HG03378 (cell line): ENCODE data around the gene PGK1.
"Not testable (repeated sequence)": the region's sequence is repeated elsewhere in the genome, so short reads cannot be mapped to it uniquely, and the experiment has no call there.

Experiments
- ATAC-seq: cut with Tn5 transposase; IDR thresholded peaks from one replicate; pipeline ENCODE4 v1.9.1; 2021; ENCODE audit warnings: mild to moderate bottlenecking, moderate library complexity; ENCODE audit not compliant: unreplicated experiment

PGK1 gene

DNA sequence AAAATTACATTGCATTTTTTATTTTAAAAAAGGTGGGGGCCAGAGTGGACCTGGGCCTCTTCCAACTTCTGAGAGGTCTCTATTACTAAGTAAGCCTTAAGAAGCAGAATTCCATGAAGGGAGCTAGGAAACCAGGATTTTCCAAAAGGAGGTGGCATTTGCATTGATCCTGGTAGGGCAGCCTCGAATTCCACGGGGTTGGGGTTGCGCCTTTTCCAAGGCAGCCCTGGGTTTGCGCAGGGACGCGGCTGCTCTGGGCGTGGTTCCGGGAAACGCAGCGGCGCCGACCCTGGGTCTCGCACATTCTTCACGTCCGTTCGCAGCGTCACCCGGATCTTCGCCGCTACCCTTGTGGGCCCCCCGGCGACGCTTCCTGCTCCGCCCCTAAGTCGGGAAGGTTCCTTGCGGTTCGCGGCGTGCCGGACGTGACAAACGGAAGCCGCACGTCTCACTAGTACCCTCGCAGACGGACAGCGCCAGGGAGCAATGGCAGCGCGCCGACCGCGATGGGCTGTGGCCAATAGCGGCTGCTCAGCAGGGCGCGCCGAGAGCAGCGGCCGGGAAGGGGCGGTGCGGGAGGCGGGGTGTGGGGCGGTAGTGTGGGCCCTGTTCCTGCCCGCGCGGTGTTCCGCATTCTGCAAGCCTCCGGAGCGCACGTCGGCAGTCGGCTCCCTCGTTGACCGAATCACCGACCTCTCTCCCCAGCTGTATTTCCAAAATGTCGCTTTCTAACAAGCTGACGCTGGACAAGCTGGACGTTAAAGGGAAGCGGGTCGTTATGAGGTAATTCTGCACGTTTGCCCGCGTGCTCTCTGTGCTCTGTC, at the start of gene PGK1:
Gene PGK1, plus strand, starts transcription at position 626 of the 824 bp plus-strand sequence. Its CDS starts 93 bp downstream, at position 719.
- peak; percentile 90 for ATAC-seq

DNA sequence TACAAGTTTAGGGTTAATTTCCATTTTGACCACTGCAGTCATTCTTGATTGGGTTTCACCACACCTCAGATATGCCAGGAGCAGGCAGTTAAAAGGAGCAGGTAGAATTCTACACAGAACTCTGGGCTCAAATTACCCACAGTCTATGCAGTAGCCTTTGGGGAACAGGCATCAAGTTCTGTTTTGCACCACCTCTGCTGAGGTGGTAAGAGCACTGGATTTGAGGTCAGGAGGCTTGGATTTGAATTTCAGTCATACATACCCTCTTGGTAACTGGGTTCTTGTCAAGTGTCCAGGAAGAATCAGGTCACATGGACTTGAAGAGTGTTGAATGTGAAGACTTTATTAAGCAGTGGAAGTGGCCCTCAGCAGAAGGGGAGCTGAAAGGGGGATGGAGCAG, 40.4 kb upstream of the PGK1 start:
- no peak for ATAC-seq

DNA sequence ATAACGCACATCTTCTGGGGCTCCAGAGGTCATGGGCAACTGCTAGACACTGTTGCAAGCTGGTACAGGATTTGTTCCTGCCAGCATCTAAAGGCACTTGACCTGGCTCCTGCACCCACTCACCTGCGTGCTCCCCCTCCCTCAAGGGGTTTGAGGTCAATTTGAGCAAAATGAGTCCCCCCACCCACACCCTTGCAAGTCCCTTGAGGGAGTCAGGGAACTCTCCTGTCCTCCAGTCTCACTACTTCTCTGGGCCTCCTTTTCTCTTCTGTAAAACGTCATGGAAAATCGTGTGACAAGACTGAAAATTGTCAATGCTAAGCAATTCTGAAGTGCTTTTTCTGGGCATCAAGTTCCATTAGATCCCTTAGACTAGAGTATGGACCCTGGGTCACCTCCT, 39.9 kb upstream of the PGK1 start:
- peak; percentile 21 for ATAC-seq

- ATAC-seq, result peak; percentile 89
These were observed 39.1 kb upstream of the PGK1 start for GRCh38 chrX:78064698-78065601.

DNA sequence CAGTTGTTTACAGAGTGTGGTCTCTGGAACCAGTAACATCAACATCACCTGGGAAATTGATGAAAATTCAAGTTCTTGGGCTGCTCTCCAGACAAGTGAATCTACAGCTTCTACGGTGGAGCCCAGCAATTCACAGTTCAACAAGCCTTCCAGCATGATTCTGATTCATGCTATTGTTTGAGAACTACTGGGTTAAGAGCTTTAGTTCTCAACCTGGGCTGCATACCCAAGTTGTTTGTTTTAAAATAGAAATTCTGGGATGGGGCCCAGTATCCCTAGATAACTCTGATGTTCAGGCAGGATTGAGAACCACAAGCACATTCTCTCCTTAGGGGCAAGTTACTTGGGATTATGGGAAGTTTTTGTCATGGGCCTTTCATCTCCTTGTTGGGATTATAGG, 37.9 kb upstream of the PGK1 start:
- no peak for ATAC-seq

DNA sequence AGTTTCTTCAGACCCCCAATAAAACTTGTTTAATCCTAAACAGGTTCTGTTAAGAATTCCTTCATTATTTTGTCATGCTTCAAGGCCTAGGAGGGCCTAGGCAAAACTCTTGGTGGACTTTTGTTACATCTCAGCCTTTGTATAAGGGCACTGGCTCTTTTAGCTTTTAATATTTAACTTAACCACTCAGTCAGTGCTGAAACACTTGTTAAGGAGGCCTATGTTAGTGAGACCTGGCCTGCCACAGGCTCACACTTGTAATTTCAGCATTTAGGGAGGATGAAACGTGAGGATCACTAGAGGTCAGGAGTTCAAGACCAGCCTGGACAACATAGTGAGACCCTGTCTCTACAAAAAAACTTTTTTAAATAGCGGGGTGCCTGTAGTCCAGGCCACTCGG, 32.7 kb upstream of the PGK1 start:
- ATAC-seq, result no peak

- not testable (repeated sequence) for ATAC-seq
These were observed 30.6 kb upstream of the PGK1 start for GRCh38 chrX:78073147-78074077.

DNA sequence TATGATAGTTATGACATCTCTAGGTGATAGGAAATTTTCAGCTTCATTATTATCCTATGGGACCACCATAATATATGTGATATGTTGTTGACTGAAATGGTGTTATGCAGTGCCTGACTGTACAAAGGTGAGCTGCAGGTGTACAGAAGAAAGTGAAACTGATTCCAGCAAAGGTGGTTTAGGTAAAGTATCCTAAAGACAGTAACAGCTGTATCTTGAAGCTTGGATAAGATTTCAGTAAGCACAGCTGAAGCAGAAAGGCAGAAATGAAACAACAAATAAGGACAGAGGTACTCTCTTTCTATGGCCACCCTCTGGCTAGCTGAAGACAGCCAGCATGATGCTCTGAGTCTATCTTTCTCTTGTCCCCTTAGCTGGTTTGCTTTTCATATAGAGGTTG, 30.0 kb upstream of the PGK1 start:
- ATAC-seq, result no peak

GRCh38 chrX:78075787-78076389, 28.2 kb upstream of the PGK1 start:
- ATAC-seq, result no peak

DNA sequence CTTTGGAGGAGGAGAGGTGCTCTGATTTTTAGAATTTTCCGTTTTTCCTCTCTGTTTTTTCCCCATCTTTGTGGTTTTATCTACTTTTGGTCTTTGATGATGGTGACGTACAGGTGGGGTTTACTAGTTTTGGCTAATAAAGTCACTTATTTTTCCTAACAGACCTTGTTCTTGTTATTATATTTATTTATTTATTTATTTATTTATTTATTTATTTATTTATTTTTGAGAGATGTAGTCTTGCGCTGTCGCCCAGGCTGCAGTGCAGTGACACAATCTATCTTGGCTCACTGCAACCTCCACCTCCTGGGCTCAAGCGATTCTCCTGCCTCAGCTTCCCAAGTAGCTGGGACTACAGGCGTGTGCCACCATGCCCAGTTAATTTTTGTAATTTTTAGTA, 22.6 kb upstream of the PGK1 start:
- ATAC-seq, result not testable (repeated sequence)

DNA sequence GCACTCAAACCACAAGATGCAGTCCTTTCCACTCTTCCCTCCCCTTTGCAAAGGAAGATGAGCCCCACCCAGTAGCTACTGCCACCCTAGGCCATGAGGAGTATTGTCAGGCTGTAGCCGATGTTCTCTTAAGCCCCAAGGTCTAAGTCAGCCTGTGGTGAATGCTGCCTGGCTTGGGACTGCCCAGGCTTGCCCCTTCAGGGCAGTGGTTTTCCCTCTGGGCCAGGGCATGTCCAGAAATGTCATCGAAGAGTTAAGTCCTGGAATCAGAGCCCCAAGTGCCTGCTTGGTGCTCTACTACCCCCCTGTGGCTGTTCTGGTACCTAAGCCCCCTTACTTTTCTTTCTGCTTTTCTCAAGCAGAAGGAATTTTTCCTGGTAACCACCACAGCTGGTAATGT, 11.8 kb upstream of the PGK1 start:
- peak; percentile 85 for ATAC-seq

DNA sequence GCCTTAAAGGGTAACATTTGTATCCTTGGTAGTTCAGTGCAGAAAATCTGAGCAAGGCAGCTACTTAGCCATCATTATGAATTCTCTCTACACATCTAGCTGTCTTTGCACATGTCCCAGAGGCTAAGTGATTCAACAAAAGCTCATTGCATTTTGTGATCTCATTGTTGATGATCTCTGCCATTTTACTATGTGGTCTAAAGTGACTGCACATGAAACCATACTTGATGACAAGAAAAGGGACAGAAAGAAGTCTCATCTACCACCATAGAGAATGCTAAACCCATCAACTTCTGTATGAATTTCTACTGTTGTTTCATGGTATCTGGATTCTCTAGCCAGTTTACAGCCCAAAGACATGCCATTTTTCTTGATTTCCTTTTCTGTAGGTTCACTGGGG, 5.9 kb upstream of the PGK1 start:
- ATAC-seq, result no peak

GRCh38 chrX:78102091-78102490, 2.0 kb upstream of the PGK1 start:
- ATAC-seq, result no peak

- no peak for ATAC-seq
These were observed 936 bp upstream of the PGK1 start for GRCh38 chrX:78103001-78103622.

DNA sequence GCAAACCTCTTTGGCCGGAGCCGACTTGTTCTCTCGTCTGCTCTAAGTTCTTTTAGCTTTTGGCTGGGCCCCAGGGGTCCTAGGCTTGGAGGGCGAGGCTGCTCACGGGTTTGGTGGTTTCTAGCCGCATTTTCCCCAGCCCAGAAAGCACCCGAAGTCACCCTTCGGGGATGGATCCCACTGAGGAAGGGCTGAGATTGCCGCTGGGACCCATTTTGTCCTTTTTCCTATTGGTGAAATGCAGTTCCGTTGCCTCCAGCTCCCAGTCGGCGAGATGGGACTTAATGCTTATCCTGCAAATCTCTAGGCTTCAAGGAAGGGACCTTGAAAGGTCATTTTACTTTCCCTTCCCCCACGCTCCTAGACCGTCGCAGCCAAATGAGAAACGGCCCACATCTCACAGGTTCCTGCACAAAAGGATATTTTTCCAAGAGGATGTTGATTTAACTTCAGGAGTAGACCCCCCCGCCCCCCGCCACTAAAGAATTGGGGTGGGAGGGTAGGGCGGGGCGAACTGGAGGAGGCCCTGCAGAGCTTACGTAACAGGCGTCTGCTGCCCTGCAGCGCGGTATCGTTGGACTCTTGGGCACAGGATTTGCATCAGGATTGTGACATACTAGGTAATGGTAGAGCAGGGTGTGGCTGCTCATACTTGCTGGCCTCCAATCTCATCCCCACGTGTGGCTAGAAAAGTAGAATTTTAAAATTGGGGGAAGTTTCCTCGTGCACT, 564 bp downstream of the PGK1 start:
- no peak for ATAC-seq

DNA sequence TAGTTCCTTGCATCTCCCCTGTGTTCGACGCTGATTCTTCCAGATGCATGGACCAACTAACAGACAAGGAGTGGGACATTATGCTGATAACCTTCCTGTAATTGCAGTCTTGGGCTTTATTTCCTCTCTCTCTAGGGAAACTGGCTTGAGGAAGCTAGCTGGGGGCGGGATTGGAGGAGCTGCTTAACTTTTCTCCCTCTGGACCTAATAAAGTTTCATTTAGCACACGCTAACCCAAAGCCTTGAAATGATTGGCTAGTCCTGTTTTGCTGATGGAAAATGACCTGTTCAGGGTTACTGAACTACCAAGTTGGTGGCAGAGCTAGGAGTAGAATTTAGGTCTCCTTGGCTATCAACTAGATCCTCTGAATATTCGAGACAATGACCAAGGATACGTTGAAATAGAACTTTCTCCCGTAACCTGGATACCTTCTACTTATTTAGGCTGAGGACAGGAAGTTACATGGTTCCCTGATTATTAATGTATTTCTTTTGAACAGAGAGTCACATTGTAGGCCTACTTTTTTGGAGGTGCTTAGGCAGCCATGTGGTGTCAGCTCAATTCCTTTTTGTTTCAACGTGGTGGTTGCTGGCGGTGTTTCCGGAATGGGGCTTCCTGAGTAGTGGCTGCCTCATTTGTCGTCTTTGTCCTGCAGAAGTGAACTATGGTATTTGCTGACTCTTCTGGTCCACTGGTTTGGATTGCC, 2.0 kb downstream of the PGK1 start:
- no peak for ATAC-seq

- ATAC-seq, result no peak
These were observed 2.6 kb downstream of the PGK1 start for GRCh38 chrX:78106651-78106986.

GRCh38 chrX:78109458-78109857, 5.4 kb downstream of the PGK1 start:
- ATAC-seq, result no peak
